ENCODE measurements around the gene RAE1. TPM values are rescaled to one million over a fixed set of nuclear protein-coding genes. Genes with fewer than 3 reads are reported as not detected.

Gene RAE1
- total RNA-seq, 1 experiment from 2014 or later = 31.3 TPM

DNA sequence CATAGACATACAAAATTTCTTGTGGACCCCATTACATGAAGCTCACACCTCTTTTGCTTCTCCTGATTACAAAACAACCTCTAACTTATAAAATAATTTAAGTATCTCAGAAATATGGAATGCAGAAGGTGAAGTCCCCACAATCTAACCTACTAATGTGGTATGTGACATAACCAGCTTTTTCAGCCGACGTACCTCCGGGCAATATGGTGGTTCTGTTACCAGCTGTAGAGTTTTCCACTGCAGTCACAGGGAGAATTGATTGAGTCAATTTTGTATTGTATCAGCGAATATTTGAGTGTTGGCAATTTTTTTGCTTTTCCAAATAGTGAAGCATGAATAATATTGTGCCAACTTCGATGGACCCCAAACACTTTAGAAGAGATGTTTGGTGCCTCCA, 37.1 kb upstream of the RAE1 start (continued):
- TF ChIP-seq, protein P1, sequence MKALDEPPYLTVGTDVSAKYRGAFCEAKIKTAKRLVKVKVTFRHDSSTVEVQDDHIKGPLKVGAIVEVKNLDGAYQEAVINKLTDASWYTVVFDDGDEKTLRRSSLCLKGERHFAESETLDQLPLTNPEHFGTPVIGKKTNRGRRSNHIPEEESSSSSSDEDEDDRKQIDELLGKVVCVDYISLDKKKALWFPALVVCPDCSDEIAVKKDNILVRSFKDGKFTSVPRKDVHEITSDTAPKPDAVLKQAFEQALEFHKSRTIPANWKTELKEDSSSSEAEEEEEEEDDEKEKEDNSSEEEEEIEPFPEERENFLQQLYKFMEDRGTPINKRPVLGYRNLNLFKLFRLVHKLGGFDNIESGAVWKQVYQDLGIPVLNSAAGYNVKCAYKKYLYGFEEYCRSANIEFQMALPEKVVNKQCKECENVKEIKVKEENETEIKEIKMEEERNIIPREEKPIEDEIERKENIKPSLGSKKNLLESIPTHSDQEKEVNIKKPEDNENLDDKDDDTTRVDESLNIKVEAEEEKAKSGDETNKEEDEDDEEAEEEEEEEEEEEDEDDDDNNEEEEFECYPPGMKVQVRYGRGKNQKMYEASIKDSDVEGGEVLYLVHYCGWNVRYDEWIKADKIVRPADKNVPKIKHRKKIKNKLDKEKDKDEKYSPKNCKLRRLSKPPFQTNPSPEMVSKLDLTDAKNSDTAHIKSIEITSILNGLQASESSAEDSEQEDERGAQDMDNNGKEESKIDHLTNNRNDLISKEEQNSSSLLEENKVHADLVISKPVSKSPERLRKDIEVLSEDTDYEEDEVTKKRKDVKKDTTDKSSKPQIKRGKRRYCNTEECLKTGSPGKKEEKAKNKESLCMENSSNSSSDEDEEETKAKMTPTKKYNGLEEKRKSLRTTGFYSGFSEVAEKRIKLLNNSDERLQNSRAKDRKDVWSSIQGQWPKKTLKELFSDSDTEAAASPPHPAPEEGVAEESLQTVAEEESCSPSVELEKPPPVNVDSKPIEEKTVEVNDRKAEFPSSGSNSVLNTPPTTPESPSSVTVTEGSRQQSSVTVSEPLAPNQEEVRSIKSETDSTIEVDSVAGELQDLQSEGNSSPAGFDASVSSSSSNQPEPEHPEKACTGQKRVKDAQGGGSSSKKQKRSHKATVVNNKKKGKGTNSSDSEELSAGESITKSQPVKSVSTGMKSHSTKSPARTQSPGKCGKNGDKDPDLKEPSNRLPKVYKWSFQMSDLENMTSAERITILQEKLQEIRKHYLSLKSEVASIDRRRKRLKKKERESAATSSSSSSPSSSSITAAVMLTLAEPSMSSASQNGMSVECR (CRISPR knock-in tag; IDR thresholded peaks at IDR 0.05; ENCODE audit: borderline replicate concordance) = no peak
- TF ChIP-seq RELA (CRISPR knock-in tag; IDR thresholded peaks at IDR 0.05; ENCODE audit: borderline replicate concordance) (no peak), E2F4 (CRISPR knock-in tag; IDR thresholded peaks at IDR 0.05; ENCODE audit: borderline replicate concordance, low read depth) (no peak), JAZF1 (CRISPR knock-in tag; IDR thresholded peaks at IDR 0.05) (no peak)

DNA sequence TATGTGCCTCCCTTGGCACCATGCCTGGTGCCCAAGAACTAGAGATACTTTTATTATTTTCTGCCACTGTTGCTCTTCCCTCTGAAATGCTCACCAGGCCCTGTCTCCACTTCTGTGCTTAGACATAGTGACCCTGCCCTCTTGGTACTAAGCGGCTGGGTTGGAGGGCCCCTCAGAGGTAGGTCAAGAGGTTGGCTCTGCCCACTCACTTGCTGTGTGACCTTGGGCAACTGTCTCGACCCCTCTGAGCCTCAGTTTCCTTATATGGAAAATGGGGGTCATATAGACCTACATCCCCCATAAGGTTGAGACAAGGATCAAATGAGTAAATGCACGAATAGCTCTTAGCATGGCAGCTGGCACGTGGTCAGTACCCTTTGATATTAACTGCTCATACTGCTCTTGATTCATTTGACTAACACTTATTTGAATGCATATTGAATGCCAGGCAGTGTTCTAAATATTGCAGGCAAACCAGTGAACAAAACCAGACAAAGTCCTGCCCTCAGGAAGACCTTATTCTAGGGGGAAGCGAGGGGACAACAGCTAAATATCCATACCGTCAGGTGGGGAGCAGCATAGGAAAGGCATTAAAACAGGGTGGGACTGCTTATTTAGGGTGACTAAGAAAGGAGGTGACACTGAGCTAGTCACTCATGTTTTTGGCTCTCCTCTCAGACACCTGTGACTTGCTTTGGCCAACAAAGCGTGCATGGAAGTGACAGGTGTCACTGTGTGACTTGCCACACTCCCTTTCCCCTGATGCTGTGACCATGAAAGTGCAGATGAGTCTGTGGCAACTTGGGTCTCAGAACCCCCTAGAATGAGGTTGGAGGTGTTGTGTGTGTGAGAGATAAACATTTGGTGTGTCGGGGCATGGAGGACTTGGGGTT, 35.7 kb upstream of the RAE1 start:
- DNase-seq (ENCODE audit: low spot score) (no peak), ATAC-seq (no peak)
- no peaks in the 10 kb centered on the region for H3K36me3 Mint-ChIP-seq
- H3K4me1 Mint-ChIP-seq = 0 out of 2 replicates have a peak, but pooled peaks cover 4% of the 10 kb centered on the region
- ChIA-PET POLR2A (no interaction called here), CTCF (interaction anchor here (0.7 to 1.2 kb wide), 2 partner anchors 14 to 23 kb away, joined by 3 read pairs; partner anchors contain the start of gene SPO11)
- H3K9me3 Mint-ChIP-seq = no peaks in the 10 kb centered on the region
- TF ChIP-seq ETV6 (CRISPR knock-in tag; IDR thresholded peaks at IDR 0.05) = no peak
- no peaks in the 10 kb centered on the region for H3K27me3 Mint-ChIP-seq (ENCODE audit: low read depth)
- H3K4me3 Mint-ChIP-seq = no peak overlapping the region
- H3K27ac Mint-ChIP-seq = no peak overlapping the region

- DNase-seq (ENCODE audit: low spot score) = no peak
- Mint-ChIP-seq H3K9me3 (no peaks in the 10 kb centered on the region), H3K36me3 (no peaks in the 10 kb centered on the region), H3K4me1 (0 out of 2 replicates have a peak, but pooled peaks cover 4% of the 10 kb centered on the region), H3K27ac (no peak overlapping the region), H3K4me3 (no peak overlapping the region), H3K27me3 (ENCODE audit: low read depth) (no peaks in the 10 kb centered on the region)
- no peak for TF ChIP-seq JUN (CRISPR knock-in tag; IDR thresholded peaks at IDR 0.05)
- CTCF ChIA-PET = no interaction called here
- POLR2A ChIA-PET = no interaction called here
- ATAC-seq = no peak
These were observed 35.0 kb upstream of the RAE1 start for GRCh38 chr20:57315976-57316480.

DNA sequence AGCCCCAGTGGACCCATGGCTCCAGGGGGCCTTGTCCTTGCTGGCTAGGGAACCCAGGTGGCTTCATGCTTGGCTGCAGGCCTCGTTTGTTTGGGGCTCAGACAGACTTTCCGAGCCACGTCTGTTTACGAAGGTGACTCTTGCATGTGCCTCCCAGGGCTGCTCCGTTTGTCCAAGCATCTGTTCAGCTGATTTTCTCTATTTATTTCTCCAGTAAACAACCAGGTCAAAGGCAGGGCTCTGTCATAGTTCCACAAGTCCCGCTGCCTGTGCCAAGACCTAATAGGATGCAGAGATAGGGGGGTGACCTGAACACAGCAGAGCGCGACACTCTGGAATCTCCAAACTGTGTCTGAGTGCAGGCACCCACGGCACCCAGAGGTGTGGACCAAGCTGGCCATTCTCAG, 34.3 kb upstream of the RAE1 start:
- H3K9me3 Mint-ChIP-seq = no peaks in the 10 kb centered on the region
- CTCF ChIA-PET = no interaction called here
- no peak for ATAC-seq

More for the DNA sequence above, 34.3 kb upstream of the RAE1 start:
- H3K27ac Mint-ChIP-seq = no peak overlapping the region
- DNase-seq (ENCODE audit: low spot score) = no peak
- no peaks in the 10 kb centered on the region; the same call in 1 of the 2 replicates for H3K27me3 Mint-ChIP-seq (ENCODE audit: low read depth)
- TF ChIP-seq, protein P2, sequence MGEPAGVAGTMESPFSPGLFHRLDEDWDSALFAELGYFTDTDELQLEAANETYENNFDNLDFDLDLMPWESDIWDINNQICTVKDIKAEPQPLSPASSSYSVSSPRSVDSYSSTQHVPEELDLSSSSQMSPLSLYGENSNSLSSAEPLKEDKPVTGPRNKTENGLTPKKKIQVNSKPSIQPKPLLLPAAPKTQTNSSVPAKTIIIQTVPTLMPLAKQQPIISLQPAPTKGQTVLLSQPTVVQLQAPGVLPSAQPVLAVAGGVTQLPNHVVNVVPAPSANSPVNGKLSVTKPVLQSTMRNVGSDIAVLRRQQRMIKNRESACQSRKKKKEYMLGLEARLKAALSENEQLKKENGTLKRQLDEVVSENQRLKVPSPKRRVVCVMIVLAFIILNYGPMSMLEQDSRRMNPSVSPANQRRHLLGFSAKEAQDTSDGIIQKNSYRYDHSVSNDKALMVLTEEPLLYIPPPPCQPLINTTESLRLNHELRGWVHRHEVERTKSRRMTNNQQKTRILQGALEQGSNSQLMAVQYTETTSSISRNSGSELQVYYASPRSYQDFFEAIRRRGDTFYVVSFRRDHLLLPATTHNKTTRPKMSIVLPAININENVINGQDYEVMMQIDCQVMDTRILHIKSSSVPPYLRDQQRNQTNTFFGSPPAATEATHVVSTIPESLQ (CRISPR knock-in tag; IDR thresholded peaks at IDR 0.05) = no peak
- no peak for TF ChIP-seq GTF2I (CRISPR knock-in tag; conservative IDR thresholded peaks at IDR 0.05)
- TF ChIP-seq ZNF396 (CRISPR knock-in tag; IDR thresholded peaks at IDR 0.05; ENCODE audit: borderline replicate concordance) = no peak
- no peak for TF ChIP-seq ZBTB43 (CRISPR knock-in tag; IDR thresholded peaks at IDR 0.05)
- no peak for TF ChIP-seq ZNF121 (CRISPR knock-in tag; IDR thresholded peaks at IDR 0.05)
- H3K4me3 Mint-ChIP-seq = no peak overlapping the region
- H3K4me1 Mint-ChIP-seq = 0 out of 2 replicates have a peak, but pooled peaks cover 4% of the 10 kb centered on the region
- no peaks in the 10 kb centered on the region for H3K36me3 Mint-ChIP-seq
- POLR2A ChIA-PET = no interaction called here

Measured in WTC11 (cell line).